Lower lobe of right lung (tissue), 2 donors: ENCODE data around the gene NPAS2. TPM values are rescaled to one million over a fixed set of nuclear protein-coding genes. Genes with fewer than 3 reads are reported as not detected.

Source experiments
- ATAC-seq, 2 donors: fragments of 200-7000 bp; cut with Tn5 transposase; one replicate each; pipeline ENCODE4 v1.9.1; 2020 to 2022; ENCODE audit warnings: mild to moderate bottlenecking in 2 of 2, moderate library complexity in 2 of 2
- DNase-seq: peaks from one replicate; pipeline ENCODE4 v3.0.0-alpha.2; 2020
- H3K27ac ChIP-seq: fragments of 200-600 bp; one replicate; pipeline ENCODE4 v1.8.0; 2022
- H3K27me3 ChIP-seq: fragments of 200-600 bp; one replicate; pipeline ENCODE4 v1.8.0; 2022; ENCODE audit warnings: low read depth
- H3K36me3 ChIP-seq: fragments of 200-600 bp; one replicate; pipeline ENCODE4 v1.8.0; 2022; ENCODE audit warnings: mild to moderate bottlenecking
- H3K4me1 ChIP-seq: fragments of 200-600 bp; one replicate; pipeline ENCODE4 v1.8.0; 2022
- H3K4me3 ChIP-seq: fragments of 200-600 bp; one replicate; pipeline ENCODE4 v1.8.0; 2022; ENCODE audit warnings: mild to moderate bottlenecking
- H3K9me3 ChIP-seq: fragments of 200-600 bp; one replicate; pipeline ENCODE4 v1.8.0; 2022
- CTCF ChIP-seq: fragments of 200-600 bp; IDR thresholded peaks from one replicate; pipeline ENCODE4 v1.8.0; 2022; ENCODE audit warnings: antibody characterized with exemption, mild to moderate bottlenecking
- intact Hi-C: fragments of 100-400 bp; cut with DNase I; formaldehyde crosslinking; loops from one replicate; pipeline ENCODE4 v1.11.0; 2022
- total RNA-seq: library from RNA; stranded (reverse); fragmentation: NEBNext Ultra II Directional; extraction: Animal tissue kit (Norgen Biotek cat#: 25700); gene quantifications from one replicate; pipeline ENCODE4 v1.2.1, GENCODE V29; 2021
- donor health status: DM: no; HTN: yes; CAD: no; lungs with severe emphysema.

NPAS2 gene
- total RNA-seq, 1 donor from 2014 or later, result 10.1 TPM

GRCh38 chr2:100870652-100871531, 51.0 kb downstream of the NPAS2 start:
- Histone ChIP-seq H3K27me3 (no peaks in the 10 kb centered on the region), H3K36me3 (no peaks in the 10 kb centered on the region), H3K27ac (no peak overlapping the region), H3K4me3 (no peak overlapping the region), H3K9me3 (peaks cover 15% of the 10 kb centered on the region), H3K4me1 (peaks cover 4% of the 10 kb centered on the region)
- TF ChIP-seq CTCF, result peak; percentile 15
- ATAC-seq, result no peak
- intact Hi-C loops, result no loop called here
- DNase-seq, result no peak

GRCh38 chr2:100875516-100876230, 55.7 kb downstream of the NPAS2 start:
- TF ChIP-seq CTCF, result no peak
- Histone ChIP-seq H3K9me3 (no peaks in the 10 kb centered on the region), H3K27me3 (no peaks in the 10 kb centered on the region), H3K4me3 (no peak overlapping the region), H3K4me1 (peaks cover 5% of the 10 kb centered on the region), H3K27ac (no peak overlapping the region), H3K36me3 (no peaks in the 10 kb centered on the region)
- ATAC-seq, result peak; percentile 83 to 90
- intact Hi-C loops, result no loop called here
- DNase-seq, result no peak

DNA sequence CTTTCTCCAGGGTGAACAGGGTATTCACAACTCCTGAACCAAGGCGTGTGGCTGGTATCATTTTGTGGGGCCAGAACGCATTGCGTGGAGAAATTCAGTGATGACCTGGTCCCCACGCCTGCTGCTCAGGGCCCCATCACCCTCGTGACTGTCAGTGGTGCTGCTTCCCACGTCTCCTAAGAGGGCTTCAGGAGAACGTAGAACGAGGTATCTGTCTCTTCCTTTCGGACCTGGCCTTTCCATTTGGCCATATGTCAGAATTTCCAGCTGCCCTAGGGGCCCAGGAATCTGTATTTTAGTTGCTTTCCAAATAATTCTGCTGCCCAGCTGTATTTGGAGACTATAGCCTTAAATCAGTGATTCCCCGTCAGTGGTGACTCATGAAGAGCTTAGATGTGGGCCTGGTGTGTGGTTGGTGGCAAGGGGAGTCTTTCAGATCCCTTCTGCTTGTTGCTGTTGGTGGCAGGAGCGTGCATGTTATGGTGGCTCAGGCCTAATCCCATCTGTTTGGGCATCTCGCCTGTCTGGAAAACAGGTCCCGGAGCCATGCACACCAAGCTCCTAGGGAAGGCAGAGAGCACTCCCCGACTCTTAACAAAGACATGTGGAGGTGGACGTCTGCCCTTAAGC, 56.4 kb downstream of the NPAS2 start:
- no peak overlapping the region for H3K27ac ChIP-seq
- intact Hi-C loops, result no loop called here
- H3K4me1 ChIP-seq, result peaks cover 5% of the 10 kb centered on the region
- no peaks in the 10 kb centered on the region for H3K27me3 ChIP-seq
- no peaks in the 10 kb centered on the region for H3K36me3 ChIP-seq
- H3K4me3 ChIP-seq, result no peak overlapping the region
- ATAC-seq (peak in 1 of 2 donors; percentile 35), DNase-seq (no peak)
- no peaks in the 10 kb centered on the region for H3K9me3 ChIP-seq
- no peak for TF ChIP-seq CTCF

DNA sequence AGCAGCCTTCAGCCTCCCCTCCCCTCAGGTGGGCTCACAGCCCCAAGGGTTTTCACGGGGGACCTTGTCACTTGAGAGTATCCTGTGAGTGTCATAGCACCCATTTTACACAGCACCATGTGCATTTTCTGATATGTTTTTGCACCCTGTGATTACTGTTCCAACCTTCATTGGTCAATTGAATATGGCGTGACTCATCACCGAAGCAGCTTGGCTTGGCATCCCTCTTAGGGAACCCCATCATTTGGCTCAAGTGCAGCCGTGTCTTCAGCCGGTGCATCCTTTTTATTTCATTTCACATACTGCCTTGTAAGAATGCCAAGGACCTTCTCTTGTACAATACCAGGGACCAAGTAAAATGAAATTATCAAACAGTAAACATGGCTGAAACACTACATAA, 57.6 kb downstream of the NPAS2 start:
- intact Hi-C loops, result no loop called here
- H3K27ac ChIP-seq, result no peak overlapping the region
- ATAC-seq, result no peak

More for the DNA sequence above, 57.6 kb downstream of the NPAS2 start:
- H3K36me3 ChIP-seq, result no peaks in the 10 kb centered on the region
- DNase-seq, result no peak
- H3K27me3 ChIP-seq, result no peaks in the 10 kb centered on the region
- TF ChIP-seq CTCF, result no peak
- H3K4me1 ChIP-seq, result peaks cover 5% of the 10 kb centered on the region
- H3K4me3 ChIP-seq, result no peak overlapping the region
- H3K9me3 ChIP-seq, result no peaks in the 10 kb centered on the region
